CD14-positive monocyte (primary cell): ENCODE data around the gene FAM118B. TPM values are rescaled to one million over a fixed set of nuclear protein-coding genes. Genes with fewer than 3 reads are reported as not detected.

Experiments used
- DNase-seq, 3 donors: peaks; one replicate each; pipeline ENCODE4 v3.0.0-alpha.2; 2011 to 2022
- H2AFZ ChIP-seq: 2 replicates; pipeline ENCODE4 v1.6.0; 2012; ENCODE audit warnings: mild to moderate bottlenecking, low read depth, low read length, inconsistent platforms; ENCODE audit not compliant: insufficient read depth, poor library complexity, severe bottlenecking
- H3K27ac ChIP-seq, 2 donors: 1 replicate in 1 of 2; 2 replicates in 1 of 2; pipeline ENCODE4 v1.5.1; 2012 to 2013; ENCODE audit warnings: low read length in 2 of 2, control low read depth in 1 of 2, inconsistent platforms in 1 of 2, low read depth in 1 of 2, mild to moderate bottlenecking in 1 of 2
- H3K27me3 ChIP-seq, 2 donors: one replicate each; pipeline versions ENCODE4 v1.6.0 to v1.6.1; 2011 to 2013; ENCODE audit warnings: low read length in 2 of 2; ENCODE audit not compliant: control insufficient read depth in 2 of 2, insufficient read depth in 2 of 2
- H3K36me3 ChIP-seq, 2 donors: replicated peaks in 1 of 2; 1 replicate in 1 of 2; 2 replicates in 1 of 2; pipeline versions ENCODE4 v1.5.1 to v1.6.1; 2012 to 2013; ENCODE audit warnings: low read length in 2 of 2, control low read depth in 1 of 2, inconsistent platforms in 1 of 2, mild to moderate bottlenecking in 1 of 2; ENCODE audit not compliant: insufficient read depth in 2 of 2, control insufficient read depth in 1 of 2
- H3K4me1 ChIP-seq, 2 donors: 1 replicate in 1 of 2; 2 replicates in 1 of 2; pipeline versions ENCODE4 v1.5.1 to v1.6.1; 2012 to 2013; ENCODE audit warnings: low read length in 2 of 2, control low read depth in 1 of 2, inconsistent platforms in 1 of 2, mild to moderate bottlenecking in 1 of 2, moderate library complexity in 1 of 2; ENCODE audit not compliant: insufficient read depth in 2 of 2, control insufficient read depth in 1 of 2
- H3K4me2 ChIP-seq: replicated peaks from 2 replicates; pipeline ENCODE3; 2012; ENCODE audit warnings: low read length, moderate library complexity, mild to moderate bottlenecking; ENCODE audit not compliant: poor library complexity, severe bottlenecking; ENCODE audit errors: extremely low read depth
- H3K4me3 ChIP-seq, 3 experiments: fragments of 200-600 bp in 1 of 3; sonication (generic) in 1 of 3; replicated peaks in 1 of 3; 1 replicate in 2 of 3; 2 replicates in 1 of 3; pipeline ENCODE4 v1.5.1; 2011 to 2013; ENCODE audit warnings: low read length in 3 of 3, mild to moderate bottlenecking in 3 of 3, control low read depth in 2 of 3, low read depth in 2 of 3, inconsistent platforms in 1 of 3, moderate library complexity in 1 of 3
- H3K79me2 ChIP-seq: 2 replicates; pipeline ENCODE4 v1.6.0; 2012; ENCODE audit warnings: mild to moderate bottlenecking, control low read depth, inconsistent platforms, low read length, moderate library complexity; ENCODE audit not compliant: insufficient read depth
- H3K9ac ChIP-seq: 2 replicates; pipeline ENCODE4 v1.6.0; 2017; ENCODE audit warnings: low read length, mild to moderate bottlenecking; ENCODE audit not compliant: insufficient read depth, poor library complexity, severe bottlenecking
- H3K9me3 ChIP-seq, 2 donors: replicated peaks in 1 of 2; 1 replicate in 1 of 2; 2 replicates in 1 of 2; pipeline versions ENCODE4 v1.5.1 to v1.6.1; 2012 to 2013; ENCODE audit warnings: low read length in 2 of 2, control low read depth in 1 of 2; ENCODE audit not compliant: control insufficient read depth in 1 of 2, insufficient read depth in 1 of 2
- H4K20me1 ChIP-seq: 2 replicates; pipeline ENCODE4 v1.6.0; 2012; ENCODE audit warnings: mild to moderate bottlenecking, low read length, control low read depth, moderate library complexity; ENCODE audit not compliant: insufficient read depth
- H3K27ac Mint-ChIP-seq, 7 donors: one replicate each; pipeline ENCODE4 v1.8.0; 2020; ENCODE audit warnings: mild to moderate bottlenecking in 7 of 7, mixed read lengths in 7 of 7, moderate library complexity in 6 of 7, inconsistent platforms in 2 of 7
- H3K27me3 Mint-ChIP-seq, 3 donors: one replicate each; pipeline ENCODE4 v1.8.0; 2021 to 2022; ENCODE audit warnings: low read depth in 3 of 3, mild to moderate bottlenecking in 3 of 3, mixed read lengths in 3 of 3, moderate library complexity in 3 of 3, inconsistent platforms in 1 of 3
- H3K36me3 Mint-ChIP-seq, 2 donors: one replicate each; pipeline ENCODE4 v1.8.0; 2020; ENCODE audit warnings: mixed read lengths in 2 of 2, inconsistent platforms in 1 of 2, mild to moderate bottlenecking in 1 of 2
- H3K4me1 Mint-ChIP-seq: one replicate; pipeline ENCODE4 v1.8.0; 2020; ENCODE audit warnings: mild to moderate bottlenecking, mixed read lengths
- H3K4me3 Mint-ChIP-seq, 2 donors: one replicate each; pipeline ENCODE4 v1.8.0; 2020; ENCODE audit warnings: mild to moderate bottlenecking in 2 of 2, mixed read lengths in 2 of 2, moderate library complexity in 1 of 2
- H3K9me3 Mint-ChIP-seq, 7 donors: one replicate each; pipeline ENCODE4 v1.8.0; 2020 to 2022; ENCODE audit warnings: mixed read lengths in 7 of 7, mild to moderate bottlenecking in 6 of 7, moderate library complexity in 6 of 7, inconsistent platforms in 2 of 7
- CTCF ChIP-seq: fragments of 200-600 bp; IDR thresholded peaks from one replicate; pipeline ENCODE4 v1.8.0; 2022; ENCODE audit warnings: antibody characterized with exemption, mild to moderate bottlenecking
- WGBS: methylation state at CpG from one replicate; pipeline ENCODE4 v1.1.5; 2013; ENCODE audit warnings: missing lambda C conversion rate; ENCODE audit not compliant: insufficient coverage; 5-methylcytosine and 5-hydroxymethylcytosine counted together
- intact Hi-C, 2 donors: fragments of 100-400 bp; cut with micrococcal nuclease; formaldehyde crosslinking; loops; one replicate each; pipeline versions ENCODE4 v1.15.0 to v1.15.1; 2023
- polyA plus RNA-seq, 3 donors: library from polyadenylated mRNA; depleted of rRNA in 1 of 3; unstranded in 2 of 3; stranded (reverse) in 1 of 3; fragments of 300-500 nt in 2 of 3; fragments of >200 nt in 1 of 3; fragmentation: Illumina TruSeq in 2 of 3; gene quantifications; 1 replicate in 2 of 3; 2 replicates in 1 of 3; pipeline ENCODE4 v1.2.3, GENCODE V29; 2012 to 2021

Gene FAM118B
- polyA plus RNA-seq, 3 donors, result 13.6 to 18.7 (median 16.5) TPM

GRCh38 chr11:126181939-126182730 is 29.4 kb upstream of the FAM118B start:
- Mint-ChIP-seq H3K4me3 (no peak overlapping the region), H3K27me3 (peaks cover 0 to 8% (median 1%) of the 10 kb centered on the region in 3 donors), H3K36me3 (peaks cover 1 to 2% of the 10 kb centered on the region in 2 donors), H3K4me1 (no peaks in the 10 kb centered on the region), H3K9me3 (peaks cover 5 to 17% (median 12%) of the 10 kb centered on the region in 7 donors), H3K27ac (peak overlapping the region in 1 of 7 donors; percentile 54)
- H2AFZ ChIP-seq, result no peak overlapping the region
- no peaks in the 10 kb centered on the region for H4K20me1 ChIP-seq
- H3K9ac ChIP-seq, result no peak overlapping the region
- no peaks in the 10 kb centered on the region for H3K79me2 ChIP-seq
- no peak overlapping the region for H3K27ac ChIP-seq
- no peaks in the 10 kb centered on the region for H3K27me3 ChIP-seq
- intact Hi-C loops, result no loop called here
- H3K36me3 ChIP-seq, result no peaks in the 10 kb centered on the region
- H3K9me3 ChIP-seq, result peaks cover 0 to 6% of the 10 kb centered on the region in 2 donors
- 47% methylated on average over 2 of the region's 13 CpGs for WGBS
- no peak overlapping the region for H3K4me2 ChIP-seq
- no peaks in the 10 kb centered on the region for H3K4me1 ChIP-seq
- H3K4me3 ChIP-seq, result no peak overlapping the region
- no peak for TF ChIP-seq CTCF
- DNase-seq, result no peak

GRCh38 chr11:126182787-126183445 is 28.7 kb upstream of the FAM118B start:
- 62% methylated on average over 9 of the region's 11 CpGs for WGBS
- H3K9me3 ChIP-seq, result peaks cover 0 to 6% of the 10 kb centered on the region in 2 donors
- TF ChIP-seq CTCF, result no peak

More at GRCh38 chr11:126182787-126183445, 28.7 kb upstream of the FAM118B start:
- no peaks in the 10 kb centered on the region for H3K36me3 ChIP-seq
- DNase-seq, result no peak
- no peak overlapping the region for H3K9ac ChIP-seq
- H3K27ac ChIP-seq, result no peak overlapping the region
- H3K4me3 ChIP-seq, result no peak overlapping the region
- H3K4me3 Mint-ChIP-seq, result no peak overlapping the region
- H3K9me3 Mint-ChIP-seq, result peaks cover 5 to 17% (median 12%) of the 10 kb centered on the region in 7 donors
- peaks cover 1 to 8% (median 2%) of the 10 kb centered on the region in 3 donors for H3K27me3 Mint-ChIP-seq
- peaks cover 1 to 6% of the 10 kb centered on the region in 2 donors for H3K36me3 Mint-ChIP-seq
- intact Hi-C loops, result no loop called here
- no peak overlapping the region for H2AFZ ChIP-seq
- no peaks in the 10 kb centered on the region for H3K79me2 ChIP-seq
- H3K4me1 Mint-ChIP-seq, result no peaks in the 10 kb centered on the region
- H3K27ac Mint-ChIP-seq, result peak overlapping the region in 1 of 7 donors; percentile 54
- no peaks in the 10 kb centered on the region for H3K4me1 ChIP-seq
- no peaks in the 10 kb centered on the region for H4K20me1 ChIP-seq
- H3K27me3 ChIP-seq, result no peaks in the 10 kb centered on the region
- H3K4me2 ChIP-seq, result no peak overlapping the region
